HG03095 (cell line): ENCODE measurements around the gene GPR68.
"Not testable (repeated sequence)": the region's sequence is repeated elsewhere in the genome, so short reads cannot be mapped to it uniquely, and the experiment has no call there.

Source experiments
- ATAC-seq: cut with Tn5 transposase; IDR thresholded peaks from one replicate; pipeline ENCODE4 v1.9.1; 2021; ENCODE audit warnings: moderate library complexity; ENCODE audit not compliant: unreplicated experiment

The GPR68 gene

DNA sequence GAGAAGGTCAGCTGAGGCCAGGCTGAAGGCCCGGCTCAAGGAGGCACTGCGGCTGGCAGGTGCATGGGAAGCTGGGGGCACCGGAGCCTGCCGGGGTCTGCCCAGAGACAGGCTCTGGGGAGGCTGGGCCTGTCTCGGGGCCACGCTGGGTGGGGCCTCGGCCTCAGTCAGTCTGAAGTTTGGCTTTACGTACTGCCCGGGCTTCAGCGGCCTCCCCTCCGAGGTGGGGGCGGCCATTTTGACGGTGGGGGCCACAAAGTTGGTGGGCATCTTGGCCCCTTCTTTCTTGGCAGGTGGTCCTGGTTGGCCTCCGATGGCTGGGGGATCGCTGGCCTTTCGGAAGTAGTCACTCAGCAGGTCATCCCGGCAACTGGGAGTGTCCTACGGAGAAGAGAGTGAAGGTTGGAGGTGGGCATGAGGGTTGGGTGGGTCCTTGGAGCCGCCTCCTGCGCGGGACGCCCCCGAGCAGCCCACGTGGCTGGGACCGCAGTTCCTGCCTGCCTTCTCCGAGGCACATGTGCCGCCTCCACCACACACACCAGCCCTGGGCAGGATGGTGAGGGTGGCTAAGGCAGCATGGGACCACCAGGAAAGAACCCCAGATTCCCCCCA is 28.9 kb upstream of the GPR68 start:
- ATAC-seq = no peak

- no peak for ATAC-seq
Observed at GRCh38 chr14:91272341-91273272, 28.1 kb upstream of the GPR68 start.

- no peak for ATAC-seq
Observed at GRCh38 chr14:91271639-91272038, 27.1 kb upstream of the GPR68 start.

DNA sequence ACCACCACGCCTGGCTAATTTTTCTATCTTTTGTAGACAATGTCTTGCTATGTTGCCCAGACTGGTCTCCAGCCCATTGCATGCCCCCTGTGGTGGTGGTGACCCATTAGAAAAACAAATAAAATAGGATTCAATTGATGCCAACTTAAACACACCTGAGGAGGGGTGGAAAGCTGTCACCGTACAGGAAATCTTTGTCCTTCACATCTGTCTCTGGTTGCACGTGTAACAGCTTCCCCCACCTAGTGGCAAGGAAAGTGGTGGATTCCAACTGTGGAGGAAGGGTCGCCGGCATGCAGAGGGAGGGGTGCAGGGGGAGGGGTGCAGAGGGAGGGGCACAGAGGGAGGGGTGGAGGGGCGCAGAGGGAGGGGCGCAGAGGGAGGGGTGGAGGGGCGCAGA is 26.1 kb upstream of the GPR68 start:
- ATAC-seq = no peak

DNA sequence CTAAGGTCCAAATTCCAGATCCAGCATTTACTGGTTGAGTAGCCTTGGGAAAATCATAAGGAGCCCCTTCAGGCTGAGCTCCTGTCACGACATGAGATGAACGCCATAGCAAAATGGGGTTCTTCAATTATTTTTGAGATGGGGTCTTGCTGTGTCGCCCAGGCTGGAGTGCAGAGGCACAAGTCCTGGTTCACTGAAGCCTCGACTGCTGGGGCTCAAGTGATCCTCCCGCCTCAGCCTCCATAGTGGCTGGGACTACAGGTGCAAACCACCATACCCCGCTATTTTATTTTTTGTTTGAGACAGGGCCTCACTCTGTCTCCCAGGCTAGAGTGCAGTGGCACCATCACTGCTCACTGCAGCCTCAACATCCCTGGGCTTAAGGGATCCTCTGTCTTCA is 25.7 kb upstream of the GPR68 start:
- ATAC-seq = no peak

GRCh38 chr14:91269076-91269991 is 24.8 kb upstream of the GPR68 start:
- no peak for ATAC-seq

- no peak for ATAC-seq
Observed at GRCh38 chr14:91267965-91268437, 23.5 kb upstream of the GPR68 start.

DNA sequence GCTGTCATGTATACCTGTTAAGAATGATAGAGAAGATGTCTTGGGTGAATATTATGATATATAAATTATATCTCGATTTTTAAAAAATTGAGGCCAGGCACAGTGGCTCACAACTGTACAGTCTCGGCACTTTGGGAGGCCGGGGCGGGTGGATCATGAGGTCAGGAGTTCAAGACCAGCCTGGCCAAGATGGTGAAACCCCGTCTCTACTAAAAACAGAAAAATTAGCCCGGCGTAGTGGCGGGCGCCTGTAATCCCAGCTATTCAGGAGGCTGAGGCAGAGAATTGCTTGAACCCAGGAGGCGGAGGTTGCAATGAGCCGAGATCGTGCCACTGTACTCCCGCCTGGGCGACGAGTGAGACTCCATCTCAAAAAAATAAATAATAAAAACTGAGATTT is 21.8 kb upstream of the GPR68 start:
- not testable (repeated sequence) for ATAC-seq

GRCh38 chr14:91265404-91265803 is 20.9 kb upstream of the GPR68 start:
- ATAC-seq = no peak

- ATAC-seq = no peak
Observed at GRCh38 chr14:91264151-91265150, 19.9 kb upstream of the GPR68 start.

DNA sequence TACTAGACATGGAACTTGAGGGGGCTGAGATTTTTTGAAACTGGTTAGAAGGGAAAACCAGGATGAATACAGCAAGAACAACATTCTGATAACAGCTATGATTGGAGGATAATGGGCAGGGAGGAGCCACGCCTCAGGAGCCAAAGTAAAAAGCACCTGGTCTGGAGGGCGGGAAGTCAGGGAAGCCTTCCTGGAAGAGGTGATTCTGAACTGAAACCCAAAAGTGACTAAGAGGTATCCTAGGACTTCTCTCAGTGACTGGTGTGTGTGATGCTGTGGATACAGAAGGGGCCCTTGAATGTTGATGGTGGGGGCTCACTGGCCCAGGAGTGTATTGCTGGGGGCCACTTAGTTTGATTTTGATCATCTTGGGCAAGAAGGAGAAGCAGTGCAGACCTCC is 18.8 kb upstream of the GPR68 start:
- no peak for ATAC-seq

- no peak for ATAC-seq
Observed at GRCh38 chr14:91261986-91262549, 17.6 kb upstream of the GPR68 start.

GRCh38 chr14:91261115-91261514 is 16.6 kb upstream of the GPR68 start:
- no peak for ATAC-seq

DNA sequence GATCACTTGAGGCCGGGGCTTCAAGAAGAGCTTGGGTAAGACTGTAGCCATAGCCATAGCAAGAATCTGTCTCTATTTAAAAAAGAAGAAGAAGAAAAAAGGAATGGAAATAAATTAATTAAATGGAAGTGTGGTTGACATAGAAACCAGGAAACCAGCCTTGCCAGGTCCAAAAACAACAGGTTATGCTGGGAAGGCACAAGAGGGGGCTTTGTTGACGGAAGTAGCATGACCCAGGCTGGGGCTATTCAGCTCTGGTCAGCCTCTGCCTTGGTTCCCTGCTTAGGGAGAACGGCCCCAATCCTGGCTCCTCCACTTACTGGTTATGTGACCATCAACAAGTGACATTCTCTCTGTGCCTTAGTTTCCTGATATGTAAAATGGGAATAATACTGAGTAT is 14.4 kb upstream of the GPR68 start:
- ATAC-seq = no peak

GRCh38 chr14:91258011-91258618 is 13.6 kb upstream of the GPR68 start:
- ATAC-seq = no peak

DNA sequence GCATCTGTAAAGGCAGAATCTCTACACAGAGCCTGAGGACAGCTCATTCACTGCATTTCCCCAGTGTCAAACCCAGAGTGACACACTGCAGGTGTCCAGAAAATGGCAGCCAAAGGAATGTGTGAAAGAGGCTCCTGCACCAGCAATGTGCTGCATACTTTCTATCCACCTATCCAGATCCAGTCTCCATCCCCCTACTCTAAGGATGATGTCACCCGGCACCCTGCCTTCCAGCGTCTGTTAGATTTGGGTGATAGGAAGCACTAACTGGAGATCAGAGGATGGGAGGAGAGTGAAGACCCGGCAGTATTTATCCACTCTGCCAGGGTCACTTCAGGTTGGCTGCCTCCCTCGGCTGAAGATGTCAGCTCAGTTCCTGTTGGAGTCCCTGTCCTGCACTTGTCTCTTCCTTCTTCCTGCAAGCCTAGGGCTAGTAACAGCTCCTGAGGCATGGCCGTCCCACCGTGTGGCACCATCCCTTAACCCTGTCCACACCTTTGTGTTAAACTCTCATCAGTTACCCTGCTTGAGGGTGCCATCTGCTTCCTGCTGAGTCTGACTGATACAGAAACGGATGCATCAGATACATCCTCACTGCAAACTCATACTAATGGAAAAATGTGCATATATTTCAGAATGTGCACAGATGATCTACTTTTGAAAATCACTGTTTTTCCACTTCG is 13.0 kb upstream of the GPR68 start:
- no peak for ATAC-seq

GRCh38 chr14:91256661-91257060 is 12.2 kb upstream of the GPR68 start:
- no peak for ATAC-seq

GRCh38 chr14:91255026-91255695 is 10.7 kb upstream of the GPR68 start:
- no peak for ATAC-seq
